ENCODE measurements around the gene FNDC7.
"Not testable (repeated sequence)": the region's sequence is repeated elsewhere in the genome, so short reads cannot be mapped to it uniquely, and the experiment has no call there.

Gene FNDC7

GRCh38 chr1:108669679-108670078 lies 43.0 kb upstream of the FNDC7 start:
- no peak for TF ChIP-seq CTCF (IDR thresholded peaks at IDR 0.05; ENCODE audit: insufficient read depth, low read length, missing control alignments)
- no peak overlapping the region for H3K4me3 ChIP-seq (ENCODE audit: low read depth, low read length)
- DNase-seq (ENCODE audit: low read depth, low spot score) = no peak
- ChIA-PET CTCF (no interaction called here), POLR2A (no interaction called here)

- POLR2A ChIA-PET = no interaction called here
- H3K4me3 ChIP-seq (ENCODE audit: low read depth, low read length) = no peak overlapping the region
- no peak for DNase-seq (ENCODE audit: low read depth, low spot score)
- CTCF ChIA-PET = no interaction called here
- no peak for TF ChIP-seq CTCF (IDR thresholded peaks at IDR 0.05; ENCODE audit: insufficient read depth, low read length, missing control alignments)
These were observed 42.5 kb upstream of the FNDC7 start for GRCh38 chr1:108670131-108670773.

- no peak for TF ChIP-seq CTCF (IDR thresholded peaks at IDR 0.05; ENCODE audit: insufficient read depth, low read length, missing control alignments)
- CTCF ChIA-PET = interaction anchor here (1.4 kb wide), 1 partner anchor 10 kb away, joined by 3 read pairs; the partner anchor contains the start of gene HENMT1
- DNase-seq (ENCODE audit: low read depth, low spot score) = no peak
- no peak overlapping the region for H3K4me3 ChIP-seq (ENCODE audit: low read depth, low read length)
- POLR2A ChIA-PET = no interaction called here
These were observed 41.6 kb upstream of the FNDC7 start for GRCh38 chr1:108671143-108671542.

GRCh38 chr1:108678706-108679105 lies 34.0 kb upstream of the FNDC7 start:
- ChIA-PET CTCF (interaction anchor here (1.1 kb wide), 1 partner anchor 118 kb away, joined by 3 read pairs; no protein-coding TSS in a partner anchor), POLR2A (no interaction called here)
- DNase-seq (ENCODE audit: low read depth, low spot score) = no peak

GRCh38 chr1:108679586-108680213 lies 33.0 kb upstream of the FNDC7 start:
- CTCF ChIA-PET = no interaction called here
- TF ChIP-seq CTCF (IDR thresholded peaks at IDR 0.05; ENCODE audit: insufficient read depth, low read length, missing control alignments) = no peak
- POLR2A ChIA-PET = no interaction called here
- H3K4me3 ChIP-seq (ENCODE audit: low read depth, low read length) = no peak overlapping the region
- no peak for DNase-seq (ENCODE audit: low read depth, low spot score)

More at GRCh38 chr1:108678706-108679105, 34.0 kb upstream of the FNDC7 start:
- no peak for TF ChIP-seq CTCF (IDR thresholded peaks at IDR 0.05; ENCODE audit: insufficient read depth, low read length, missing control alignments)
- H3K4me3 ChIP-seq (ENCODE audit: low read depth, low read length) = no peak overlapping the region

GRCh38 chr1:108681701-108682100 lies 31.0 kb upstream of the FNDC7 start:
- CTCF ChIA-PET = interaction anchor here (1.3 kb wide), 1 partner anchor 39 kb away, joined by 3 read pairs; no protein-coding TSS in a partner anchor
- H3K4me3 ChIP-seq (ENCODE audit: low read depth, low read length); POLR2A ChIA-PET; DNase-seq (ENCODE audit: low read depth, low spot score): not testable (repeated sequence)

Data from AG04449 (cell line).